Measurements from ENCODE around the gene C1QTNF1.

GRCh38 chr17:78977997-78978973 lies 45.7 kb upstream of the C1QTNF1 start:
- TF ChIP-seq CTCF (IDR thresholded peaks at IDR 0.05) (no peak), POLR2A (IDR thresholded peaks at IDR 0.05) (no peak)

All from thyroid gland (tissue), 4 donors.